ENCODE results near the gene TUBA1B. TPM values are rescaled to one million over a fixed set of nuclear protein-coding genes. Genes with fewer than 3 reads are reported as not detected.

TUBA1B gene
- total RNA-seq, 2 experiments from 2014 or later, result 2,393 to 2,425 TPM

- DNase-seq, result no peak
- H3K4me3 Mint-ChIP-seq, result no peak overlapping the region
- peaks cover 32% of the 10 kb centered on the region for H3K36me3 Mint-ChIP-seq (ENCODE audit: low read depth)
- H3K27me3 Mint-ChIP-seq, result peaks cover 3% of the 10 kb centered on the region
- CTCF ChIA-PET, result interaction anchor here (0.6 to 9.1 kb wide), 7 partner anchors 8 to 247 kb away, joined by 3 to 124 read pairs (median 8); partner anchors contain the start of gene LMBR1L
- no peak overlapping the region for H3K27ac Mint-ChIP-seq
- H3K9me3 Mint-ChIP-seq (ENCODE audit: low read depth), result no peaks in the 10 kb centered on the region
- POLR2A ChIA-PET, result interaction anchor here (0.5 kb wide), 1 partner anchor 87 kb away, joined by 4 read pairs; no protein-coding TSS in a partner anchor
- no peaks in the 10 kb centered on the region for H3K4me1 Mint-ChIP-seq
- intact Hi-C loops (cut with DNase I, micrococcal nuclease), result no loop called here
- no peak for ATAC-seq
Observed at GRCh38 chr12:49100380-49100779, 30.8 kb downstream of the TUBA1B start.

GRCh38 chr12:49098703-49099102 lies 32.5 kb downstream of the TUBA1B start:
- H3K27me3 Mint-ChIP-seq, result peaks cover 13% of the 10 kb centered on the region
- H3K27ac Mint-ChIP-seq, result no peak overlapping the region
- H3K4me1 Mint-ChIP-seq, result peaks cover 5% of the 10 kb centered on the region
- POLR2A ChIA-PET, result no interaction called here
- peaks cover 29% of the 10 kb centered on the region for H3K36me3 Mint-ChIP-seq (ENCODE audit: low read depth)
- H3K4me3 Mint-ChIP-seq, result no peak overlapping the region
- DNase-seq (no peak), ATAC-seq (no peak)
- no peaks in the 10 kb centered on the region for H3K9me3 Mint-ChIP-seq (ENCODE audit: low read depth)
- CTCF ChIA-PET, result interaction anchor here (0.6 to 9.1 kb wide), 27 partner anchors 10 to 557 kb away, joined by 3 to 124 read pairs (median 4); partner anchors contain the start of genes ARF3, LMBR1L, RHEBL1 and TUBA1A
- intact Hi-C loops (cut with DNase I, micrococcal nuclease), result loop anchor here (1.0 to 2.0 kb wide), 2 partner anchors 34 kb away; no protein-coding TSS in a partner anchor

DNA sequence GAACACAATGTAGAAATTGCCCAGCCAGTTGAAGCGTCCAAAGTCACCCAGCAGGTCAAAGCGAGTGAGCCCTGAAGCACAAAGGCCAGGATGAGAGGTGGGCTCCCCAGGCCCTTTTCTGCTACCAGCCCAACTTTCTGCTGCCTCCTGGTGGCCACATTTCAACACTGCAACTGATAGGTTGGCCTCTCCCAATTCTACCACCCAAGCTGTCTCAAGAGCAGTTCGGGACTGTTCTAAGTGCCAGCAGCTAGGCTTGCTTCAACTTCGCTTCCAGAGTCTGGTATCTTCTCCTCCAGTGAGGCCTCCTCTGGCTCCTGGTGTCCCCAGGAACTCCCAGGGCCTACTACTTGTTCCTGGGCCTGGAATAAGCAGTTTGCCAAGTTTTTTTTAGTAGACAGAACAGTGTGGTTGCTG lies 33.2 kb downstream of the TUBA1B start:
- H3K4me3 Mint-ChIP-seq, result no peak overlapping the region
- POLR2A ChIA-PET, result no interaction called here
- ATAC-seq, result peak; percentile 76
- DNase-seq, result peak; percentile 80
- intact Hi-C loops (cut with DNase I, micrococcal nuclease), result loop anchor here (1.0 to 2.0 kb wide), 2 partner anchors 33 to 34 kb away; no protein-coding TSS in a partner anchor
- H3K36me3 Mint-ChIP-seq (ENCODE audit: low read depth), result peaks cover 25% of the 10 kb centered on the region
- CTCF ChIA-PET, result interaction anchor here (0.6 to 9.1 kb wide), 24 partner anchors 10 to 558 kb away, joined by 3 to 124 read pairs (median 4); partner anchors contain the start of genes ARF3, LMBR1L, RHEBL1 and TUBA1A
- no peak overlapping the region for H3K27ac Mint-ChIP-seq
- H3K4me1 Mint-ChIP-seq, result peaks cover 8% of the 10 kb centered on the region
- no peaks in the 10 kb centered on the region for H3K9me3 Mint-ChIP-seq (ENCODE audit: low read depth)
- H3K27me3 Mint-ChIP-seq, result peaks cover 19% of the 10 kb centered on the region

DNA sequence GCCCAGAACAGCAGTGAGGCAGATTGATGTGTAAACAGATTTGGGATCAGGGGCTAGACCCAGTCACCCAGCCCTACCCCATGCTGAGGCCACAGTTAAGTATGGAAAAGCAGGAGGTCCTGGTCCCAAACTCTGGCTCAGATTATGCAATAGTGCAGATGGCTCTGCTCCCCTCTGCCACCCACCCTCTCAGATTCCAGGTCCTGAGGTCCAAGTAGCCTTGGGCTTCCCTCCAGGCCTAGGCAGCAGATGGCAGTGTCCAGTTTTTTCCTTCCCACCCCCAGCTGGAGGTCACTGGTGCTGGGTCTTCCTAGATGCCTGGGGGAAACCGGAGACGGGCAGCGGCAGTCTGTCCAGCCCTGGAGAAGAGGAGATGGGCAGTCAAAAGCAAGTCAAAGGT lies 33.8 kb downstream of the TUBA1B start:
- no peak overlapping the region for H3K27ac Mint-ChIP-seq

GRCh38 chr12:49094975-49095365 lies 36.2 kb downstream of the TUBA1B start:
- ChIA-PET POLR2A (interaction anchor here (0.6 to 1.9 kb wide), 4 partner anchors 32 to 638 kb away, joined by 3 to 5 read pairs (median 3); partner anchors contain the start of gene SPATS2), CTCF (interaction anchor here (0.6 to 9.1 kb wide), 15 partner anchors 8 to 237 kb away, joined by 3 to 124 read pairs (median 3); partner anchors contain the start of genes LMBR1L and WNT1)
- Mint-ChIP-seq H3K4me1 (peaks cover 29% of the 10 kb centered on the region), H3K4me3 (no peak overlapping the region), H3K27me3 (peaks cover 46% of the 10 kb centered on the region), H3K36me3 (ENCODE audit: low read depth) (peaks cover 15% of the 10 kb centered on the region), H3K9me3 (ENCODE audit: low read depth) (no peaks in the 10 kb centered on the region), H3K27ac (no peak overlapping the region)
- no peak for DNase-seq
- intact Hi-C loops (cut with DNase I, micrococcal nuclease), result loop anchor here in 1 of 2 experiments (5.0 kb wide), 2 partner anchors 98 to 113 kb away; partner anchors contain the start of gene DDN
- no peak for ATAC-seq

More for the DNA sequence above, 33.8 kb downstream of the TUBA1B start:
- CTCF ChIA-PET, result interaction anchor here (1.0 to 9.1 kb wide), 11 partner anchors 10 to 138 kb away, joined by 4 to 124 read pairs (median 10); partner anchors contain the start of genes LMBR1L and RHEBL1
- intact Hi-C loops (cut with DNase I, micrococcal nuclease), result no loop called here
- Mint-ChIP-seq H3K27me3 (peaks cover 25% of the 10 kb centered on the region), H3K4me3 (no peak overlapping the region), H3K4me1 (peaks cover 8% of the 10 kb centered on the region), H3K9me3 (ENCODE audit: low read depth) (no peaks in the 10 kb centered on the region), H3K36me3 (ENCODE audit: low read depth) (peaks cover 25% of the 10 kb centered on the region)
- POLR2A ChIA-PET, result no interaction called here
- ATAC-seq (no peak), DNase-seq (no peak)

DNA sequence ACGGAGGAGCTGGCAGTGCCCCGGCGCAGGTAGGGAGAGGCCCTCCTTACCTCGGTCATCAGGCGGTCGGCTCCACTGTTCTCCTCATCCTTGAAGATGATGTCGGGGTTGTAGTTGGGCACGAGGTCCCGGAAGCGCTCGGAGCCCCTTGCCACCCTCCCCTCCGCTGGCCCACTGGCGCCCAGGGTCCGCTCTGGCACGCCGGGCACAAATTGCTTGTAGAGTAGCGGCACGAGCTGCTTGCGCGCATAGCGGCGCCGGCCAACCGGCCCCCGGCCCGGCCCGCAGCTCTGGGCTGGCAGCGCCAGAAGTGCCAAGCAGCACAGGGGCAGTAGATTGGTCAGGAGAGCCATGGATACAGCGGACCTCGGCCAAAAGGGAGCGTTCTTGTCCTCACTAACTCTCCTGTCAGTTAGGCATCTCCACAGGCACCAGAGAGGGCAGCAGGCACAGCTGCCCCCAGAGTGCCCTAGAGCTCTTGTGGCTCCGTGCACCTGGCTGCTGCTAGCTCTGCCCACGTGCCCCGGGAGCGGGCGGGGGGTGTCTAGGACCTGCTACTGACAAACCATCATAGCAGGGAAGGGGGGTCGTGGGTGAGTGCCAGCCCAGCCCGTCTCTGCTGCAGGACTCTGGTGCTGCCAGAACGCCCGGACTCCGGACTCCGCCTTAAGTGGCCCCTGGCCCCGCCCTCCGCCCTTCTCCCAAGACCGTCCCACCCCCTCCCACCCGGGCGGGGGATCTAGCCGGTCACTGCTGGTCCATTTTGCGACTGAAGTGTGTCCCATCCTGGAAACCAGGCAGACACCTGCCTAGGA lies 36.8 kb downstream of the TUBA1B start, which contains the start of gene DHH:
Gene DHH, minus strand, starts transcription at position 642 of the 815 bp plus-strand sequence. Its CDS starts 289 bp downstream, at position 353.
- ATAC-seq (no peak), DNase-seq (peak; percentile 16)
- Mint-ChIP-seq H3K4me3 (no peak within 1 kb of the TSS), H3K4me1 (peaks cover 32% of the 10 kb centered on the region), H3K27me3 (peaks cover 50% of the 10 kb centered on the region), H3K36me3 (ENCODE audit: low read depth) (peaks cover 10% of the 10 kb centered on the region), H3K27ac (no peak within 1 kb of the TSS), H3K9me3 (ENCODE audit: low read depth) (no peaks in the 10 kb centered on the region)
- CTCF ChIA-PET, result interaction anchor here (0.7 to 9.1 kb wide), 21 partner anchors 9 to 237 kb away, joined by 3 to 124 read pairs (median 4); partner anchors contain the start of genes LMBR1L, RHEBL1 and WNT1
- intact Hi-C loops (cut with DNase I, micrococcal nuclease), result loop anchor here in 1 of 2 experiments (5.0 kb wide), 2 partner anchors 97 to 112 kb away; partner anchors contain the start of gene DDN
- POLR2A ChIA-PET, result interaction anchor here (0.5 to 1.9 kb wide), 7 partner anchors 33 to 638 kb away, joined by 3 to 7 read pairs (median 5); partner anchors contain the start of genes SPATS2 and TUBA1B

DNA sequence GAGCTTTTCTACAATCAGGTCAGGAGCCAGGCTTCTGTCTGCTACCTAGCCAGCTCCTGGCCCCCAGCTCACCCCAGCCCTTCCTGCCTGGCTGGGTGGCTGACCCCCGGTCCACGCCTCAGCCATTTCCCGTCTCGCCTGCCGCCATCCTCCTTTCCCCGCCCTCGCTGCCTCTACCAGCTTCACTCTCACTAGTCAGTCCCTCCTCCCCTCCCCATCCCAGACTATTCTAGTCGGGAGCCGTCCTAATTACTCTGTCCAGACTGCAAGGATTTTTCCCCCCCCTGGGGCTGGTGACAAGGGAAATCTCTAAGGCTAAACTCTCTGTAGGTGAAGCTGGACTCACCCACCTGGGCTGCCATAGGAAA lies 37.4 kb downstream of the TUBA1B start:
- ChIA-PET POLR2A (interaction anchor here (0.5 to 1.9 kb wide), 4 partner anchors 33 to 94 kb away, joined by 5 to 7 read pairs (median 6); partner anchors contain the start of gene TUBA1B), CTCF (interaction anchor here (0.6 to 9.1 kb wide), 21 partner anchors 8 to 531 kb away, joined by 3 to 124 read pairs (median 4); partner anchors contain the start of genes LMBR1L, RHEBL1, TUBA1A and WNT1)
- no peak overlapping the region for H3K4me3 Mint-ChIP-seq
- H3K27me3 Mint-ChIP-seq, result peaks cover 55% of the 10 kb centered on the region
- no peak for ATAC-seq
- H3K4me1 Mint-ChIP-seq, result peaks cover 33% of the 10 kb centered on the region
- H3K9me3 Mint-ChIP-seq (ENCODE audit: low read depth), result no peaks in the 10 kb centered on the region
- no peak overlapping the region for H3K27ac Mint-ChIP-seq
- intact Hi-C loops (cut with DNase I, micrococcal nuclease), result loop anchor here in 1 of 2 experiments (5.0 kb wide), 2 partner anchors 96 to 111 kb away; partner anchors contain the start of gene DDN
- H3K36me3 Mint-ChIP-seq (ENCODE audit: low read depth), result peaks cover 10% of the 10 kb centered on the region
- DNase-seq, result no peak

GRCh38 chr12:49092816-49093406 lies 38.3 kb downstream of the TUBA1B start:
- intact Hi-C loops (cut with DNase I, micrococcal nuclease), result loop anchor here (1.0 to 5.0 kb wide), 4 partner anchors 29 to 113 kb away; partner anchors contain the start of gene DDN (in 1 of the 2)
- CTCF ChIA-PET, result interaction anchor here (0.5 to 6.0 kb wide), 26 partner anchors 8 to 532 kb away, joined by 3 to 43 read pairs (median 5); partner anchors contain the start of genes LMBR1L, RHEBL1 and TUBA1A

GRCh38 chr12:49092086-49092815 lies 38.9 kb downstream of the TUBA1B start:
- intact Hi-C loops (cut with DNase I, micrococcal nuclease), result loop anchor here (1.0 to 5.0 kb wide), 4 partner anchors 28 to 112 kb away; partner anchors contain the start of gene DDN (in 1 of the 2)
- Mint-ChIP-seq H3K4me3 (peak overlapping the region; percentile 12), H3K27ac (no peak overlapping the region), H3K36me3 (ENCODE audit: low read depth) (peaks cover 7% of the 10 kb centered on the region), H3K27me3 (peaks cover 60% of the 10 kb centered on the region), H3K9me3 (ENCODE audit: low read depth) (no peaks in the 10 kb centered on the region), H3K4me1 (peaks cover 43% of the 10 kb centered on the region)
- ChIA-PET POLR2A (interaction anchor here (1.0 kb wide), 1 partner anchor 39 kb away, joined by 3 read pairs; the partner anchor contains the start of gene TUBA1B), CTCF (interaction anchor here (0.5 to 6.0 kb wide), 24 partner anchors 11 to 265 kb away, joined by 3 to 43 read pairs (median 4); partner anchors contain the start of genes DDN, LMBR1L, RHEBL1 and TUBA1A)
- ATAC-seq (peak; percentile 49), DNase-seq (peak; percentile 81)

More at GRCh38 chr12:49092816-49093406, 38.3 kb downstream of the TUBA1B start:
- peaks cover 39% of the 10 kb centered on the region for H3K4me1 Mint-ChIP-seq
- peaks cover 60% of the 10 kb centered on the region for H3K27me3 Mint-ChIP-seq
- H3K36me3 Mint-ChIP-seq (ENCODE audit: low read depth), result peaks cover 9% of the 10 kb centered on the region
- DNase-seq (no peak), ATAC-seq (no peak)
- H3K27ac Mint-ChIP-seq, result no peak overlapping the region
- POLR2A ChIA-PET, result interaction anchor here (1.0 to 1.3 kb wide), 2 partner anchors 39 to 95 kb away, joined by 3 to 5 read pairs; partner anchors contain the start of gene TUBA1B
- H3K9me3 Mint-ChIP-seq (ENCODE audit: low read depth), result no peaks in the 10 kb centered on the region
- no peak overlapping the region for H3K4me3 Mint-ChIP-seq

GRCh38 chr12:49091836-49092085 lies 39.4 kb downstream of the TUBA1B start:
- peaks cover 62% of the 10 kb centered on the region for H3K27me3 Mint-ChIP-seq
- CTCF ChIA-PET, result interaction anchor here (0.7 to 6.0 kb wide), 15 partner anchors 11 to 265 kb away, joined by 3 to 43 read pairs (median 5); partner anchors contain the start of genes DDN, LMBR1L, RHEBL1 and TUBA1A

More at GRCh38 chr12:49091836-49092085, 39.4 kb downstream of the TUBA1B start:
- intact Hi-C loops (cut with DNase I, micrococcal nuclease), result loop anchor here (1.0 to 5.0 kb wide), 6 partner anchors 27 to 255 kb away; partner anchors contain the start of genes DDN (in 1 of the 2) and DNAJC22 (in 1 of the 2)
- H3K4me3 Mint-ChIP-seq, result peak overlapping the region; percentile 12
- H3K9me3 Mint-ChIP-seq (ENCODE audit: low read depth), result no peaks in the 10 kb centered on the region
- H3K36me3 Mint-ChIP-seq (ENCODE audit: low read depth), result peaks cover 7% of the 10 kb centered on the region
- no peak for ATAC-seq
- POLR2A ChIA-PET, result interaction anchor here (1.0 kb wide), 1 partner anchor 40 kb away, joined by 3 read pairs; the partner anchor contains the start of gene TUBA1B
- no peak for DNase-seq
- H3K27ac Mint-ChIP-seq, result no peak overlapping the region
- peaks cover 43% of the 10 kb centered on the region for H3K4me1 Mint-ChIP-seq

Measured in activated CD4-positive, alpha-beta T cell treated with anti-CD3 and anti-CD28 coated beads for 36 hours (primary cell).